ENCODE results near the gene AJAP1. TPM values are rescaled to one million over a fixed set of nuclear protein-coding genes. Genes with fewer than 3 reads are reported as not detected.

Gene AJAP1
- total RNA-seq, 1 experiment from 2014 or later, result 15.1 TPM

DNA sequence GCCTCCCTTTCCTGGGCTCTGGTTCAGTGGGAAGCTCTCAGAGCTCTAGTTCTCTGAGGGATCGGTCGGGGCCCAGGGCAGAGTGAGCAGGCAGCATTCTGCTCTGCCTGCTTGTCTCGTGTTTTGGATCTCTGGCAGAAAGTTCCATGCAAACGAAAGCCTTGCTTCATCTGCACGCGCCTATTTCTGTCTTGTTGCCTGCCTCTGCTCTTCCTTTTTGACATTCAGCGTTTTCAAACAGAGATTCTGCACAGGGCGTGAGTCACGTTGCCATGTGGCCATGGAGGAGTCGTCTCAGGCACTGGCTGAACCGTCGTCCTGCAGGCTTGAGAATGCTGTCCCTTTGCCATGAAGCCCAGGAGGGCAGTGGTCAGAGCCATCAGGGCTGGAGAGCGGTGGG is 20.3 kb downstream of the AJAP1 start:
- H3K36me3 ChIP-seq (replicated peaks; ENCODE audit: control insufficient read depth, insufficient read depth, low read length), result no peaks in the 10 kb centered on the region
- no peak for DNase-seq
- H3K27me3 ChIP-seq (ENCODE audit: control insufficient read depth, insufficient read depth, low read length), result no peaks in the 10 kb centered on the region
- H3K4me3 ChIP-seq (ENCODE audit: insufficient read depth, low read depth, low read length), result no peak overlapping the region

DNA sequence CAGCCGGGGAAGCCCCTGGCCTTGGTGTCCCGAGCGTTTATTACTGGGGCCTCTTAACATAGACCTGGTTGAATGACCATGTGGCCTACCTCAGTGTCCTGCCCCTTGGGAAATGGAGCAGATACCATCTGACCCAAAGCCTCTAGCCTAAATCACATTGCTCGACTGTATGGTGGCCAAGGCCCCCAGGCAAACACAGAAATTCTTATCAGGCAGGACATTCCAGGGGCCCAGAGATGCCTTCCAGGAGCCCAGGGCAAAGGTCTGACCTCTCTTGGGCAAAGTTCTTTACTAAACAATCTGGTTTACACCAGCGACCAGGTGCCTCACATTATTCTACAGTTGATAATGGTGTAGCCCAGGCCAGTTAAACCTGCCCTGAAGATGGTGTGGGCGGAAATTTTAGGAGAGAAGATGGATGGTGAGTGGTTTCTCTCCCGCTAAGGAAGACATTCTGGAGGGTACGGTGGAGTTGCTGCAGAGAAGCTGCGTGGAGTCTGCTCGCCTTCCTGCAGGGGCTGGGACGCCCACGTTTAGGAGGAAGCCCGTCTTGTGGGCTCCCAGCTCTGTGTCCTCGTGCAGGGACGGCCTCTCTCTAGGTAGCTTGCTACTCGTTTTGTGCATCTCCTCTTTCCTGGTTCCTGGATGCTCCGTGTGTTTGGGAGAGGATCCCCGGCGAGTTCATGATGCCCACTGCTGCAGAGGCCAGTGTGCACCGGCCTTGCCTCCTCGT is 21.2 kb downstream of the AJAP1 start:
- H3K27me3 ChIP-seq (ENCODE audit: control insufficient read depth, insufficient read depth, low read length), result no peaks in the 10 kb centered on the region
- DNase-seq, result no peak
- H3K4me3 ChIP-seq (ENCODE audit: insufficient read depth, low read depth, low read length), result no peak overlapping the region
- H3K36me3 ChIP-seq (replicated peaks; ENCODE audit: control insufficient read depth, insufficient read depth, low read length), result no peaks in the 10 kb centered on the region

DNA sequence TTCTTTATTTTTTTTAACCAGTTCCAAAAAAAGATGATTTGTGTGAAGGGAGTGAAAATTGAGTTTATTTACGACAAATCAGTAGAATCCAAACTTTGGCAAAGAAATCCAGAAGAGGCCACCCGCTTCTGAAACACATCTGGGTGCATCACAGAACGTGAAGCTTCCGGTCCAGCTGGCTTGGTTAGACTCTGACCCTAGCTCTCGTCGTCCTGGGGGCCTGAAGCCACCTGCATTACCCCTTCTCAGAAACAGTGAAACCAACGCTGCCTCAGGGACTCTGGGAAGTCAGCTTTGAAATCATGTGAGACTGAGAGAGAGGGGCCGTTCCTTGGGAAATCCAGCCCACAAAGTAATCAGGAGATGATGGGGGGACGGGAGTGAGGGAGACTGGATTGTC is 21.8 kb downstream of the AJAP1 start:
- no peaks in the 10 kb centered on the region for H3K36me3 ChIP-seq (replicated peaks; ENCODE audit: control insufficient read depth, insufficient read depth, low read length)
- no peak overlapping the region for H3K4me3 ChIP-seq (ENCODE audit: insufficient read depth, low read depth, low read length)
- H3K27me3 ChIP-seq (ENCODE audit: control insufficient read depth, insufficient read depth, low read length), result no peaks in the 10 kb centered on the region
- no peak for DNase-seq

DNA sequence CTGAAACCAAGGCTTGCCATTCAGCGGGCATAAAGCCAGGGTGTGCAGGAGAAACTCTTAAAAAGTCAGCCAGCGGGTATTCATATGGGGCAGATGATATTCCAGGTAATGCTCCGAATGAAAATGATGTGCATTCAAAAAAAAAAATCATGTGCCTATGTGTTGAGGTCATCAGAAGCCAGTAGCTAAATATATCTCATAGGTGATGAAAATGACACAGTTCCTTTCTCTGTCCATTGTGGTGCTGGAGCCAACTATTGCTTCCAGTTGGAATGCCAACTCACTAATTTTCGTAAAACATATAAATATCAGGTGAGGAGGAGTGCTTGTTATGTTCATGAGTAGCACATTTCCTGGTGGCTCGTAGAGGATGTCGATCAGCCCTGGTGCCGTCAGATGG is 23.2 kb downstream of the AJAP1 start:
- DNase-seq, result no peak
- Histone ChIP-seq H3K4me3 (ENCODE audit: insufficient read depth, low read depth, low read length) (no peak overlapping the region), H3K36me3 (replicated peaks; ENCODE audit: control insufficient read depth, insufficient read depth, low read length) (no peaks in the 10 kb centered on the region), H3K27me3 (ENCODE audit: control insufficient read depth, insufficient read depth, low read length) (no peaks in the 10 kb centered on the region)

DNA sequence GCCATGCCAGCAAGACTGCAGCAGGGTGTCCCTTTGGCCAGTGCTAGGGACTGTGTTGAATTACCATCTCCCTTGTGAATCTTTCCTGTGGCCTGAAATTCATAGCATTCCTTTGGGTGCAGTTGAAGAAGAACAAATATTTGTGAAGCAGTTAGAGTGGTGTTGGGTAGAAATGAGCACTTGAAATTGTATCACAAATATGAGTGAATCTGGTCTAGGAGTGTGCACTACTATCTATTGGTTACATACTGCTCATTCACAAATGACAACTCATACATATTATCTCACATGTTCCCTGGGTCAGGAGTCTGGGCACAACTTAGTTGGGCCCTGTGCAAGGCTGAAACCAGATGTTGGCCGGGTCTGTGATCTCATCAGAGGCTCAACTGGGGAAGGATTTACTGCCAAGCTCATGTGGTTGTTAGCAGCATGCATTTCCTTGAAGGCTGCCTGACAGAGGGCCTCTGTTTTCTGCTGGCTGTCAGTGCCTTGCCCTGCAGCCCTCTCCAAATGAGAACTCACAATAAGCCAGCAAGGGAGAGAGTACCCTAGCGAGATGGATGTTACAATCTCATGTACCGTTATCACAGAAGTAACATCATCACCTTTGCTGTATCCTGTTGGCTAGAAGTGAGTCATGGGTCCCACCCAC is 23.8 kb downstream of the AJAP1 start:
- DNase-seq, result no peak
- Histone ChIP-seq H3K36me3 (replicated peaks; ENCODE audit: control insufficient read depth, insufficient read depth, low read length) (no peaks in the 10 kb centered on the region), H3K27me3 (ENCODE audit: control insufficient read depth, insufficient read depth, low read length) (no peaks in the 10 kb centered on the region), H3K4me3 (ENCODE audit: insufficient read depth, low read depth, low read length) (no peak overlapping the region)

DNA sequence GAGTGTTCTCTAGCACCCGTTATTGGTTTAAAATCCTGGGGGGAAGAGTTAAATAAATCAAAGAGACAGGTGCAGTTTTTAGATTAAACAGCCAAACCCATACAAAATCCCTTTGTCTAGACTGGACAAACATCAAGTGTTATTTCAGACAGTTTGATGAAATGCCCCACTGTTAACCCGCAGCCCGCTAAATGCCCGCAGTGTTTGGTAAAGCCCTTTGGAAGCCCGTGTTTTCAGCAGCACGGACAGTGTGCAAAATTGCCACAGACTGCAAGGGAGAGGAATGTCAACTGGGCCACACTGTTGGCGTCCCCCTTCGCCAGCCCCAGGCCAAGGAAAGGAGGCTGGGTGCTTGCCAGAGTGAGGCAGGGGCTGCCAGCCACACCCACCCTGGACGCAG is 26.6 kb downstream of the AJAP1 start:
- no peak overlapping the region for H3K4me3 ChIP-seq (ENCODE audit: insufficient read depth, low read depth, low read length)
- H3K27me3 ChIP-seq (ENCODE audit: control insufficient read depth, insufficient read depth, low read length), result no peaks in the 10 kb centered on the region
- H3K36me3 ChIP-seq (replicated peaks; ENCODE audit: control insufficient read depth, insufficient read depth, low read length), result no peaks in the 10 kb centered on the region
- DNase-seq, result no peak

DNA sequence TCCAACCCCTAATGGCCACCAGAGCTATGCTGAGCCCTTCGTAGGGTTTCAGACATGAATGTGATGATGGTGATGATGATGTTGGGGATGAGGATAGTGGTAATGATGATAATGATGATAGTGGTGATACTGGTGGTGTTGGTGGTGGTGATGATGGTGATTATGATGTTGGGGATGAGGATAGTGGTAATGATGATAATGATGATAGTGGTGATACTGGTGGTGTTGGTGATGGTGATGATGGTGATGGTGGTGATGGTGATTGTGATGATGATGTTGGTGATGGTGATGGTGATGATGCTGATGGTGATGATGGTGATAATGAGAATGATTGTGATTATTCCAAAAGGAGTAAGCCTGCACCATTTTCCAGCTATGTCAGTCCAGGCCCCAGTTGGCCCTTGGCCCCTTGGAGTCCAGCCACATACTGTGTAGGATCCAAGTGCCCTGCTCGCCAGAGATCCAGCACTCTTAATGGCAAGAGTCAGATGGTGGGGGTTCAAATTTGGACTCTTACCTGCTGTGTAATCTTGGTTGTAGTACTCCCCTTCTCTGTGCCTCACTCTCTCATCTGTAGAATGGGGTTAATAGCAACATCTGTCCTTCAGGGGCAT is 28.3 kb downstream of the AJAP1 start:
- H3K36me3 ChIP-seq (replicated peaks; ENCODE audit: control insufficient read depth, insufficient read depth, low read length), result no peaks in the 10 kb centered on the region
- no peak overlapping the region for H3K4me3 ChIP-seq (ENCODE audit: insufficient read depth, low read depth, low read length)
- no peaks in the 10 kb centered on the region for H3K27me3 ChIP-seq (ENCODE audit: control insufficient read depth, insufficient read depth, low read length)
- no peak for DNase-seq

DNA sequence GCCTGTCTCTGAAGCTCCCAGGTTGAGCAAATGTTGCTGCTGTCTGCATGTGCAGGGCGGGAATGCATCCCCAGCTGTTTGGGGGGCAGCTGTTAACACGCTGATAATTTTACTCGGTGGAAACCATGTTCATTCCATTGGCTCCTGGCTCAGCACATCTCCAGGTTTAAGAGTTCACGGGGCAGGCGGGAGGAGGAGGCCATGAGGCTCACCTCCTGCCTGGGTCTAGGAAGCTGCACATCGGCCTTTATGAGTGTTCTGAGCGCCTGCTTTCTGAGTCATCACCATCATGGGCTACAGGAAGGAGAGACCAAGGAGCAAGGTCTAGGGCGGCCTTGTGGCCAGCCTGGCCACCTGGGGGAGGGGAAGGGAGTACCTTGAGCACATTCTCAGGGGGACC is 29.7 kb downstream of the AJAP1 start:
- H3K27me3 ChIP-seq (ENCODE audit: control insufficient read depth, insufficient read depth, low read length), result no peaks in the 10 kb centered on the region
- no peak for DNase-seq
- H3K4me3 ChIP-seq (ENCODE audit: insufficient read depth, low read depth, low read length), result no peak overlapping the region
- no peaks in the 10 kb centered on the region for H3K36me3 ChIP-seq (replicated peaks; ENCODE audit: control insufficient read depth, insufficient read depth, low read length)

DNA sequence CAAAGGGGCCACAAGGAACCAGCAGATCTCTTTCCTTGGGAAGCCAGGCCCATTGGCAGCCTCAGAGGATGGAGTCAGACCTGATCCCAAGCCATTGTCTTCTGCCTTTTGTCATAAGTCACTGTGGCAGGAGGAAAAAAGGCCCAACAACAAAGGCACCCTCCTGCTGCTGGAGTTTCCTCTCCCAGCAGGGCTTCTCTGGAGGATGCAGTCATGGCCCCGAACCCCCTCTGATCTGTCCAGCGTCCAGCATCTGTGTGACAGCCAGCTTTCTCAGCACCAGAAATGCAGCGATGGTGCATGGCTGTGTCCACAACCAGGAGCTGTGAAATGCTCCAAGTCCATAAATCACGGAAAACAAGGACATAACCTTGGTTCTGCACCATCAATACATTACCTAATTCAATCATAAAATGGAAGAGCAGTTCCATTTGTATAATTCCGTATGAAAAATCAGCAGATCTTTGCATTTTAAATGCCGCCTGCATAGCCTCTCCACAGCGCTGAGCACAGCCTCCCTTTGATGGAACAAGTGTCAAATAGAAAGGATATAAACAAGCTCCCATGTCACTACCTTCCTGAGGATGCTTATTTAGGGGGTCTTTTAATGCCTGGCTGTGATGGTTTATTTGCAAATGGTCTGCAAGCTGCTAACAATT is 30.6 kb downstream of the AJAP1 start:
- Histone ChIP-seq H3K27me3 (ENCODE audit: control insufficient read depth, insufficient read depth, low read length) (no peaks in the 10 kb centered on the region), H3K36me3 (replicated peaks; ENCODE audit: control insufficient read depth, insufficient read depth, low read length) (no peaks in the 10 kb centered on the region), H3K4me3 (ENCODE audit: insufficient read depth, low read depth, low read length) (no peak overlapping the region)
- DNase-seq, result peak; percentile 67

DNA sequence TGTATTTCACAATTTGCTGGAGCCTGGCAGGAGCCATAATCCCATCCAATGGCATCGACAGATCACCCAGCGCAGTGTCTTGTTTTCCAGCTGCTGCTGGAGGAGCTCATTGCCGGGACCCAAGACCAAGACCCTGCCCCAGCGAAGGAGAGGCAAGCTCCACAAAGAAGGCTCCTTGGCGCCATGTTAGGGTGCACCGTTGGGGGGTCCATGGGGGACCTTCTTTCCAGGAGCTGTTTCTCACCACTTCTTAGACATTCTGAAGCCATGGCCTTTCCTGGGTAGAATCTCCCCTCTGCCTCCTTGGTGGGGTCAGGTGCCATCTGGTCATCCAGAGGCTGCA is 31.1 kb downstream of the AJAP1 start:
- no peak for DNase-seq
- no peaks in the 10 kb centered on the region for H3K36me3 ChIP-seq (replicated peaks; ENCODE audit: control insufficient read depth, insufficient read depth, low read length)
- H3K4me3 ChIP-seq (ENCODE audit: insufficient read depth, low read depth, low read length), result no peak overlapping the region
- no peaks in the 10 kb centered on the region for H3K27me3 ChIP-seq (ENCODE audit: control insufficient read depth, insufficient read depth, low read length)

DNA sequence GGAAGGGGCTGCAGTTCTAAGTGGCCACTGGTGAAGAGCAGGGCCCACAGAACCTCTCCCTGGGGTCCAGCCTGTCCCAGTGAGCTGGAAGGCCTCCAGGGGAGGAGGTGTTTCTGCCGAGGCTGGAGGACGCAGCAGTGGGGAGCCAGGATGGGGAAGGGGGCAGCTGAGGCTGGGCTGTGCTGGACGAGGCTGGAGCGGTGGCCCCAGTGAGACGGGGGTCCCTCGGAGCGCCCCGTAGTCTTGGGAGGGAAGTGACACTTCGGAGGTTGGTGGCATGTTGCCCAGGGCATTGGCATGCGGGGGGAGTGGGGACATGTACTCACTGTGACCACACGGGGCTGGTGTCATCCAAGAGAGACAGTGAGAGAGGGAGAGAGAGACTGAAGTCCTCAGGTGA is 33.5 kb downstream of the AJAP1 start:
- DNase-seq, result no peak
- H3K4me3 ChIP-seq (ENCODE audit: insufficient read depth, low read depth, low read length), result no peak overlapping the region
- no peaks in the 10 kb centered on the region for H3K27me3 ChIP-seq (ENCODE audit: control insufficient read depth, insufficient read depth, low read length)
- H3K36me3 ChIP-seq (replicated peaks; ENCODE audit: control insufficient read depth, insufficient read depth, low read length), result no peaks in the 10 kb centered on the region

DNA sequence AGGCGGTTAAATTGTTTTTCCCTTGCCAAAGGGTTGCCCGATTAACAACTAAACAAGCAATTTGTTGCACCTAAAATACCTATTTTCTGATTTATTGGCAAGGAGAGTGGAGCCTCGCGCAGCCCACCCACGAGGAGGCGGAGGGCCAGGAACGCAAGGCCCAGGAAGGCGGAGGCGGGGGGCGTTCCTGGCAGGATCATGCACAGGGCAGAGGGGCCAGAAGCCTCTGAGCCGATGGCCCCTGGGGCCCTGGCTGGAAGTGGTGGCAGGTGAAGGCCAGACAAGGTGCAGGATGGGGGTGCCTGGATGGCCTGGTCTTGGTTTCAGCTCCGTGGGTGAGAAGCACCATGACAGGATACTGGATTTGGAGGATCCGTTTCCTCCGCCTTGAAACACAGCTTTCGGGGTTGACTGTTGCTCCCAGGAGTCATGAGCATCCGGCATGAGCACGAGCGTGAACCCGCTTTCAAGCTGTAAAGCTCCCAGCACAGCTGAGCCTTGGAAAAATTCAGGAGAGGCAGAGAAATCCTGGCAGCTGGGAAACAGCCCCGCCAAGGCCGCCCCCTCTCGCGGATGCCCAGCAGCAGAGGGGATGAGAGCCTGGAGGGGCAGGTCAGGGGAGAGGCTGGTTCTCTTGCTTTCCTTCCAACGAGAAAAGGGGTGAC is 35.0 kb downstream of the AJAP1 start:
- H3K27me3 ChIP-seq (ENCODE audit: control insufficient read depth, insufficient read depth, low read length), result no peaks in the 10 kb centered on the region
- no peak overlapping the region for H3K4me3 ChIP-seq (ENCODE audit: insufficient read depth, low read depth, low read length)
- DNase-seq, result peak; percentile 60
- H3K36me3 ChIP-seq (replicated peaks; ENCODE audit: control insufficient read depth, insufficient read depth, low read length), result no peaks in the 10 kb centered on the region

DNA sequence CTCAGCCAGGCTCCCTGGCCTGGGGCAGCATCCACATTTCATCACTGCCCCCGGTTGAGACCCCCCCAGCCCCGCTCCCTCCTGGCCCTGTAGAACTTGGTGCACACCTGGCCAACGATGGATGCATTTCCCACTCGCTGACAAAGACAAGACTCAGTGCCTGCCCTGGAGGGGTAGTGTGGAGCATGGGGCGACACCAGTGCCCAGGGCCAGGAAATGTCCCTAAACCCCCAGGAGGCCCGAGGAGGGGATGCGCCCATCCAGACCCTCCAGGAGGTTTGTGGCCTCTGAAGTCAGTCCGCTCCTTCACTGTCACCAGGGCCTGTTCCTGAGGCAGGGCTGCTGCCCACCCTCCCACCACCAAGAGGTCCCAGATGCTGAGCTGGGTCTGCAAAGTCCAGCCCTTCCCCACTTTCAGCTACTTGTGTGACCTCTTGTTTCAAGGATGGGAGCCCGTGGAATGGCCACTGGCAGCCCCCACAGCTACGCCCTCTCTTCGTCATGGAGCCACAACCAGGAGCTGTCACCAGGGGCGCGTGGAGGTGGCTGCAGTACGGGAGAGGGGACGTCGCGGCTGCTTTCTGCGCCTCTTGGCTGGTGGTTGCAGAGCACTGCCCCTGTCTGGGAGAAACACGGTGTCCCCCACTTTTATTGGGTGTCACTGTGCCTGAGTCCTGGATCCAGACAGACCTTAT is 35.7 kb downstream of the AJAP1 start:
- Histone ChIP-seq H3K27me3 (ENCODE audit: control insufficient read depth, insufficient read depth, low read length) (no peaks in the 10 kb centered on the region), H3K36me3 (replicated peaks; ENCODE audit: control insufficient read depth, insufficient read depth, low read length) (no peaks in the 10 kb centered on the region), H3K4me3 (ENCODE audit: insufficient read depth, low read depth, low read length) (no peak overlapping the region)
- DNase-seq, result peak; percentile 42

DNA sequence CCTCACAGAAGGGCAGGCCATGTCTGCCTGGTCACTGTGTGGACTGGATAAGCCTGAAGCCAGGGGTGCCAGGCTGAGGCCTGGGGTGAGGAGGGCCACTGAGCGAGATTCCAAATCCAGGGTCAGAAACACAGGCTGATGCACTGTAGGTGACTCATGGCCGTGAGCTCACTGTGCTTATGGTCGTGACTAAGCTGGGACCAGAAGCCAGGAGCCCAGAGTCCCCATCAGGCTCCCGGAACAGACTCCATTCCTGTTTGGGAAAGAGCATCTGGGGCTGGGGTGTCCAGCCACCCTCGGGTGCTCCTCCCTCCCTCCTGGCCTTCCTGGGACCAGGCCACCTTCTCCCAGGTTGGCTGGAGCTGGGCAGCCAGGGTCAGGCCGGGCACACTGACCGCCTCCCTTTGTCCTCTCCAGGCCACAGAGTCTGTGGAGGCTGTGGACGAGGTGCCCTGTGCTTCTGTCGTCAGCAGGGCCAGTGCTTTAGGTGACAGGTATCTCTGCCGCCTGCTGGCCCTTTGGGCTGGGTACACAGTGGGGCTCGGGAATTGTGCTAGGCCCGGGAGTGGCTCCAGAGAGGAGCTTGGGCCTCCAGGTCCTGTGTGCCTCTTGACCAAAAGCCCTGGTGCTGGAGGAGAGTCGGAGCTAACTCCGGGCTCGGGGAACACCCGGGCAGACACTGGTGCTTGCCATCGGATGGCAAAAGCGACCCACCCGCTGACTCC is 36.7 kb downstream of the AJAP1 start:
- DNase-seq, result peak; percentile 48
- Histone ChIP-seq H3K4me3 (ENCODE audit: insufficient read depth, low read depth, low read length) (no peak overlapping the region), H3K27me3 (ENCODE audit: control insufficient read depth, insufficient read depth, low read length) (no peaks in the 10 kb centered on the region), H3K36me3 (replicated peaks; ENCODE audit: control insufficient read depth, insufficient read depth, low read length) (no peaks in the 10 kb centered on the region)

All from H7 (cell line).